ENCODE data around the gene CDH4.

DNA sequence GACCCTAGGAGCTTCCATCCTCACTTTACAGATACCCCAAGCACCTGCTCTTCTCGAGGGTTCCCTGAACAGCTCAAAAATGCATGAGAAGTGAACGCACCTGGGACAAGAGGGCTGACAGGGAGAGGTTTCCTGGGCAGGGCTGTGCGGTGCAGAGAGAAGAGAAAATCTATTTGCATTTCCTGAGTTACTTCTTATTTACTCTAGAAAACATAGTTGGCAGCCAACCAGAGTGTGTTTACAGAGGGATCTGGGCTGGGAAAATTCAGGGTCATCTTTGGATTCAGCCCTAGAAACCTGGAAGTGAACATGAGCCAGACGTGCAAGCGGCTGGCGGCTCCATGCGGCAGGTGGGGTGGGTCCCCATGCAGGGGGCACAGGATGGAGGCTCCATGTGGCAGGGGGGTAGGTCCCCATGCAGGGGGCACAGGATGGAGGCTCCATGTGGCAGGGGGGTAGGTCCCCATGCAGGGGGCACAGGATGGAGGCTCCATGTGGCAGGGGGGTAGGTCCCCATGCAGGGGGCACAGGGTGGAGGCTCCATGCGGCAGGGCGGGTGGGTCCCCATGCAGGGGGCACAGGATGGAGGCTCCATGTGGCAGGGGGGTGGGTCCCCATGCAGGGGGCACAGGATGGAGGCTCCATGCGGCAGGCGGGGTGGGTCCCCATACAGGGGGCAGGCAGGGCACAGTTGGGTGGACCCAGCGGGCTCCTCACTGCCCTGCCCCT, 471.6 kb downstream of the CDH4 start:
- TF ChIP-seq, protein P1, sequence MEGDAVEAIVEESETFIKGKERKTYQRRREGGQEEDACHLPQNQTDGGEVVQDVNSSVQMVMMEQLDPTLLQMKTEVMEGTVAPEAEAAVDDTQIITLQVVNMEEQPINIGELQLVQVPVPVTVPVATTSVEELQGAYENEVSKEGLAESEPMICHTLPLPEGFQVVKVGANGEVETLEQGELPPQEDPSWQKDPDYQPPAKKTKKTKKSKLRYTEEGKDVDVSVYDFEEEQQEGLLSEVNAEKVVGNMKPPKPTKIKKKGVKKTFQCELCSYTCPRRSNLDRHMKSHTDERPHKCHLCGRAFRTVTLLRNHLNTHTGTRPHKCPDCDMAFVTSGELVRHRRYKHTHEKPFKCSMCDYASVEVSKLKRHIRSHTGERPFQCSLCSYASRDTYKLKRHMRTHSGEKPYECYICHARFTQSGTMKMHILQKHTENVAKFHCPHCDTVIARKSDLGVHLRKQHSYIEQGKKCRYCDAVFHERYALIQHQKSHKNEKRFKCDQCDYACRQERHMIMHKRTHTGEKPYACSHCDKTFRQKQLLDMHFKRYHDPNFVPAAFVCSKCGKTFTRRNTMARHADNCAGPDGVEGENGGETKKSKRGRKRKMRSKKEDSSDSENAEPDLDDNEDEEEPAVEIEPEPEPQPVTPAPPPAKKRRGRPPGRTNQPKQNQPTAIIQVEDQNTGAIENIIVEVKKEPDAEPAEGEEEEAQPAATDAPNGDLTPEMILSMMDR (IDR thresholded peaks at IDR 0.05 in 8 of 11, conservative IDR thresholded peaks at IDR 0.05 in 3 of 11), result no peak
- TF ChIP-seq POLR2A (IDR thresholded peaks at IDR 0.05), result no peak
- no peak for TF ChIP-seq POLR2AphosphoS5 (IDR thresholded peaks at IDR 0.05)
